ENCODE data around the gene CCL18. TPM values are rescaled to one million over a fixed set of nuclear protein-coding genes. Genes with fewer than 3 reads are reported as not detected.

CCL18 gene
- total and polyA plus RNA-seq, 2 donors (not counting 1 experiment from before 2014, with no cell fraction given) = not detected

- no peak overlapping the region for H3K27ac Mint-ChIP-seq
- no peaks in the 10 kb centered on the region for H3K27me3 Mint-ChIP-seq
- WGBS (ENCODE audit: insufficient coverage) = 51% methylated on average over 2 of the region's 3 CpGs
- Histone ChIP-seq H3K27ac (ENCODE audit: low read length in 2 of 2) (no peak overlapping the region), H3K79me2 (ENCODE audit: control insufficient read depth, insufficient read depth, low read length) (no peaks in the 10 kb centered on the region), H3K4me3 (ENCODE audit: control extremely low read depth in 1 of 5, extremely low read depth in 1 of 5, insufficient read depth in 1 of 5, low read depth in 2 of 5, low read length in 4 of 5) (no peak overlapping the region), H3K9me3 (ENCODE audit: control extremely low read depth in 1 of 3, control insufficient read depth in 2 of 3, insufficient read depth in 1 of 3, low read length in 2 of 3) (peaks cover 0 to 3% (median 3%) of the 10 kb centered on the region in 3 donors), H3K4me2 (replicated peaks; ENCODE audit: low read depth, low read length, poor library complexity, severe bottlenecking) (no peak overlapping the region), H3K36me3 (replicated peaks in 1 of 2; ENCODE audit: control extremely low read depth in 1 of 2, control insufficient read depth in 1 of 2, extremely low read depth in 1 of 2, insufficient read depth in 2 of 2, low read length in 1 of 2) (no peaks in the 10 kb centered on the region), H4K20me1 (ENCODE audit: control insufficient read depth, insufficient read depth, low read length, poor library complexity, severe bottlenecking) (no peaks in the 10 kb centered on the region), H2AFZ (ENCODE audit: insufficient read depth, low read depth, low read length, poor library complexity, severe bottlenecking) (no peak overlapping the region), H3K27me3 (replicated peaks in 1 of 4; ENCODE audit: control extremely low read depth in 1 of 4, control insufficient read depth in 3 of 4, insufficient read depth in 4 of 4, low read length in 3 of 4) (no peaks in the 10 kb centered on the region), H3K4me1 (ENCODE audit: control insufficient read depth in 2 of 2, insufficient read depth in 2 of 2, low read length in 2 of 2) (peaks cover 4 to 8% of the 10 kb centered on the region in 2 donors), H3K9ac (ENCODE audit: low read length) (no peak overlapping the region)
- no peak overlapping the region for H3K4me3 Mint-ChIP-seq
- peaks cover 18% of the 10 kb centered on the region for H3K4me1 Mint-ChIP-seq
- TF ChIP-seq EZH2 (IDR thresholded peaks at IDR 0.05; ENCODE audit: borderline replicate concordance, insufficient read depth, low read depth, low read length, poor library complexity, severe bottlenecking) (no peak), CTCF (IDR thresholded peaks at IDR 0.05) (no peak)
- DNase-seq (no peak), ATAC-seq (ENCODE audit: low read depth) (no peak)
- ChIA-PET CTCF (interaction anchor here (1.7 to 4.5 kb wide), 3 partner anchors 13 to 77 kb away, joined by 4 to 64 read pairs (median 8); partner anchors contain the start of gene CCL3), POLR2A (no interaction called here)
- intact Hi-C loops (cut with micrococcal nuclease) = loop anchor here (5.0 kb wide), 1 partner anchor 57 kb away; no protein-coding TSS in a partner anchor
- no peaks in the 10 kb centered on the region for H3K9me3 Mint-ChIP-seq (ENCODE audit: insufficient read depth)
Measured at GRCh38 chr17:36070427-36070826, 6.4 kb downstream of the CCL18 start.

DNA sequence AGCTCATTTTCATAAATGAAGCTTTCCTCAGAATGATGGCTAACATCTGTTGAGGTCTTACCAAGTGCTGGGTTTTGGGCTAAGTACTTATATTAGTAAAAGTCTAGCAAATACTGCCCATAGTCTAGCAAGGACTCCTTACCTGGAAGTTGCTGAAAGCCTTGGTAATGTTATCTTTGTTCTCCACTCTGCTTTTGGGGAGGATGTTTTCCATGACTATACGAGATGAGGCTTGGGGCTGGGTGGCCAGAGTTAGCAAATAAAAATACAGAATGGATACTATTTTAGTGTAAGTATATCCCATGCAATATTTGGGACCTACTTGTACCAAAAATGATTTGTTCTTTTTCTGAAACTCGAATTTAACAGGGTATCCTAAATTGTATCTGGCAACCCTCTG, 7.7 kb downstream of the CCL18 start:
- Histone ChIP-seq H3K4me2 (replicated peaks; ENCODE audit: low read depth, low read length, poor library complexity, severe bottlenecking) (no peak overlapping the region), H3K9ac (ENCODE audit: low read length) (no peak overlapping the region), H3K27ac (ENCODE audit: low read length in 2 of 2) (no peak overlapping the region), H4K20me1 (ENCODE audit: control insufficient read depth, insufficient read depth, low read length, poor library complexity, severe bottlenecking) (no peaks in the 10 kb centered on the region), H3K4me1 (ENCODE audit: control insufficient read depth in 2 of 2, insufficient read depth in 2 of 2, low read length in 2 of 2) (peaks cover 4 to 8% of the 10 kb centered on the region in 2 donors), H3K79me2 (ENCODE audit: control insufficient read depth, insufficient read depth, low read length) (no peaks in the 10 kb centered on the region), H3K27me3 (replicated peaks in 1 of 4; ENCODE audit: control extremely low read depth in 1 of 4, control insufficient read depth in 3 of 4, insufficient read depth in 4 of 4, low read length in 3 of 4) (no peaks in the 10 kb centered on the region), H3K4me3 (ENCODE audit: control extremely low read depth in 1 of 5, extremely low read depth in 1 of 5, insufficient read depth in 1 of 5, low read depth in 2 of 5, low read length in 4 of 5) (no peak overlapping the region), H3K36me3 (replicated peaks in 1 of 2; ENCODE audit: control extremely low read depth in 1 of 2, control insufficient read depth in 1 of 2, extremely low read depth in 1 of 2, insufficient read depth in 2 of 2, low read length in 1 of 2) (no peaks in the 10 kb centered on the region), H3K9me3 (ENCODE audit: control extremely low read depth in 1 of 3, control insufficient read depth in 2 of 3, insufficient read depth in 1 of 3, low read length in 2 of 3) (peaks cover under 1 to 6% (median under 1%) of the 10 kb centered on the region in 3 donors), H2AFZ (ENCODE audit: insufficient read depth, low read depth, low read length, poor library complexity, severe bottlenecking) (no peak overlapping the region)
- Mint-ChIP-seq H3K4me1 (peaks cover 14% of the 10 kb centered on the region), H3K9me3 (ENCODE audit: insufficient read depth) (no peaks in the 10 kb centered on the region), H3K27me3 (no peaks in the 10 kb centered on the region), H3K4me3 (no peak overlapping the region), H3K27ac (no peak overlapping the region)
- ChIA-PET CTCF (interaction anchor here (1.0 to 4.5 kb wide), 13 partner anchors 10 to 102 kb away, joined by 3 to 64 read pairs (median 5); partner anchors contain the start of gene CCL3), POLR2A (no interaction called here)
- WGBS (ENCODE audit: insufficient coverage) = no CpG with 5 or more reads among the region's 2 CpGs
- no peak for TF ChIP-seq EZH2 (IDR thresholded peaks at IDR 0.05; ENCODE audit: borderline replicate concordance, insufficient read depth, low read depth, low read length, poor library complexity, severe bottlenecking)
- TF ChIP-seq CTCF (IDR thresholded peaks at IDR 0.05) = no peak
- DNase-seq (no peak), ATAC-seq (ENCODE audit: low read depth) (no peak)
- intact Hi-C loops (cut with micrococcal nuclease) = loop anchor here (1.0 to 5.0 kb wide), 3 partner anchors 56 to 95 kb away; no protein-coding TSS in a partner anchor

Data from B cell (primary cell).